Measurements from ENCODE around the gene TRIM29. TPM values are rescaled to one million over a fixed set of nuclear protein-coding genes. Genes with fewer than 3 reads are reported as not detected.

Gene TRIM29
- total RNA-seq, 1 experiment from 2014 or later = not detected

GRCh38 chr11:120074076-120074475 is 63.8 kb downstream of the TRIM29 start:
- Histone ChIP-seq H4K91ac (ENCODE audit: insufficient read length, low read depth, low read length) (no peak overlapping the region), H3K14ac (ENCODE audit: insufficient read depth, low read length) (no peak overlapping the region), H4K20me1 (ENCODE audit: control insufficient read depth, insufficient read depth, insufficient read length) (no peaks in the 10 kb centered on the region), H2BK12ac (ENCODE audit: insufficient read length, low read depth, low read length) (no peak overlapping the region), H3K9ac (ENCODE audit: extremely low read depth, insufficient read length, low read length) (no peak overlapping the region), H3K4ac (ENCODE audit: low read depth, low read length) (no peak overlapping the region), H3K79me1 (ENCODE audit: insufficient read depth, low read depth, low read length, poor library complexity, severe bottlenecking) (no peaks in the 10 kb centered on the region), H3K27ac (ENCODE audit: insufficient read length, low read depth, low read length) (no peak overlapping the region), H4K5ac (ENCODE audit: insufficient read length, low read depth, low read length) (no peak overlapping the region), H3K4me1 (ENCODE audit: insufficient read depth, low read length) (no peaks in the 10 kb centered on the region), H3K23ac (ENCODE audit: insufficient read length, low read depth, low read length) (no peak overlapping the region), H2BK5ac (ENCODE audit: insufficient read length, low read length) (no peak overlapping the region), H3K18ac (ENCODE audit: insufficient read length, low read depth, low read length) (no peak overlapping the region), H2AFZ (ENCODE audit: low read length) (no peak overlapping the region), H3K9me3 (ENCODE audit: control insufficient read depth, low read depth, low read length) (no peaks in the 10 kb centered on the region), H2BK15ac (ENCODE audit: low read depth, low read length) (no peak overlapping the region), H3T11ph (ENCODE audit: low read length) (no peak overlapping the region), H3K4me2 (ENCODE audit: insufficient read depth, insufficient read length, low read length) (no peak overlapping the region), H3K23me2 (ENCODE audit: insufficient read length, low read depth, low read length, poor library complexity, severe bottlenecking) (no peaks in the 10 kb centered on the region), H2BK120ac (ENCODE audit: low read depth, low read length, poor library complexity, severe bottlenecking) (no peak overlapping the region), H3K27me3 (ENCODE audit: insufficient read depth, low read length) (no peaks in the 10 kb centered on the region), H3K79me2 (ENCODE audit: insufficient read depth, low read length) (no peaks in the 10 kb centered on the region), H2BK20ac (ENCODE audit: low read depth, low read length, poor library complexity, severe bottlenecking) (no peak overlapping the region), H3K56ac (ENCODE audit: insufficient read length, low read depth, low read length) (no peak overlapping the region), H2AK5ac (ENCODE audit: insufficient read length, low read length) (no peak overlapping the region), H4K8ac (replicated peaks; ENCODE audit: insufficient read length, low read depth, low read length) (no peak overlapping the region)
- no peak for DNase-seq
- Mint-ChIP-seq H3K4me3 (no peak overlapping the region), H3K36me3 (ENCODE audit: insufficient read depth in 1 of 3, low read depth in 3 of 3) (0 out of 7 replicates have a peak, but pooled peaks cover 0 to under 1% (median 0%) of the 10 kb centered on the region in 3 experiments), H3K27ac (no peak overlapping the region), H3K27me3 (ENCODE audit: low read depth) (peaks cover 19% of the 10 kb centered on the region), H3K9me3 (peaks cover 0 to 2% of the 10 kb centered on the region in 2 experiments; a peak in 2 of 5 replicates), H3K4me1 (peaks cover 5 to 12% of the 10 kb centered on the region in 2 experiments; a peak in 3 of 4 replicates)
- no CpG with 5 or more reads among the region's 3 CpGs for WGBS (ENCODE audit: extremely low coverage, insufficient read length, low lambda C conversion rate)
- TF ChIP-seq CTCF (conservative IDR thresholded peaks at IDR 0.05) = no peak

All from H9 (cell line).